HG02870 (cell line): ENCODE data around the gene POLR3B.
A peak's percentile ranks its signal among the peaks of the same experiment; 100 is the strongest.
"Not testable (repeated sequence)": the region's sequence is repeated elsewhere in the genome, so short reads cannot be mapped to it uniquely, and the experiment has no call there.

ENCODE experiments used
- ATAC-seq: cut with Tn5 transposase; IDR thresholded peaks from one replicate; pipeline ENCODE4 v1.9.1; 2021; ENCODE audit warnings: mild to moderate bottlenecking, moderate library complexity; ENCODE audit not compliant: unreplicated experiment

The POLR3B gene

GRCh38 chr12:106342397-106343213 lies 14.9 kb upstream of the POLR3B start:
- ATAC-seq, result no peak

DNA sequence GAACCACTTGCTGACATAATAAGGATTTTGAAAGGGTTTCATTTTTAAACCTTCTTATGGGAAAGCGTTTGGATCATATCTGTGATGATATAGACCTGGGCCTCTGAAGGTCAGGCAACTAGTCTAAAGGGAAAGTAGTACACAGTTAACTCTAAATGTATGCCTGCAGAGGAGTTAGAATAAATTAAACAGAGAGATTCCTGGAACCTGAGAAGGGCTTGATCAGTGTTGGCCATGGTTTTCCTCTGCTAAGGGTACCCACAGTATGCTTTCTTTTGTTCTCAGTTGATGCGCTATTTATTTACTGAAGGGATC lies 14.4 kb upstream of the POLR3B start:
- no peak for ATAC-seq

GRCh38 chr12:106344131-106344530 lies 13.4 kb upstream of the POLR3B start:
- ATAC-seq, result no peak

GRCh38 chr12:106345746-106346145 lies 11.8 kb upstream of the POLR3B start:
- no peak for ATAC-seq

DNA sequence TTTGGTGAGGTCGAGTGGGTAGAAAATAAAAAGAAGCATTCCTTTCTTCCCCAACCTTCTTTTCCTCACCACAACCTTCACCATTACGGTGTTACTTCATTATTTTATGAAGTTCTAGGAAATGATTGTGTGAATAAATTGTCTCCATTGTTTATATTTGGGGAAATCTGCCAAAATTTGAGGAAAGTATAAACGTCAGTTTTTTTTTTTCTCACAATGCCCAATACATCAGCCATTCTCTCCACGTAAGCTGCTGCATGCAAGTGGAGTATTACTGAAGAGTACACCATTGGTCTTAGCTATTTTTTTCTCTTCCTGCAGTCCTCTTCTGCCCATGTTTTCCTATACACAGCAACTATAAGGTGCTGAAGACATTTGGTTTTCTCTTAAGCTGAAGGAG lies 9.1 kb upstream of the POLR3B start:
- no peak for ATAC-seq

GRCh38 chr12:106353175-106353574 lies 4.4 kb upstream of the POLR3B start:
- no peak for ATAC-seq

DNA sequence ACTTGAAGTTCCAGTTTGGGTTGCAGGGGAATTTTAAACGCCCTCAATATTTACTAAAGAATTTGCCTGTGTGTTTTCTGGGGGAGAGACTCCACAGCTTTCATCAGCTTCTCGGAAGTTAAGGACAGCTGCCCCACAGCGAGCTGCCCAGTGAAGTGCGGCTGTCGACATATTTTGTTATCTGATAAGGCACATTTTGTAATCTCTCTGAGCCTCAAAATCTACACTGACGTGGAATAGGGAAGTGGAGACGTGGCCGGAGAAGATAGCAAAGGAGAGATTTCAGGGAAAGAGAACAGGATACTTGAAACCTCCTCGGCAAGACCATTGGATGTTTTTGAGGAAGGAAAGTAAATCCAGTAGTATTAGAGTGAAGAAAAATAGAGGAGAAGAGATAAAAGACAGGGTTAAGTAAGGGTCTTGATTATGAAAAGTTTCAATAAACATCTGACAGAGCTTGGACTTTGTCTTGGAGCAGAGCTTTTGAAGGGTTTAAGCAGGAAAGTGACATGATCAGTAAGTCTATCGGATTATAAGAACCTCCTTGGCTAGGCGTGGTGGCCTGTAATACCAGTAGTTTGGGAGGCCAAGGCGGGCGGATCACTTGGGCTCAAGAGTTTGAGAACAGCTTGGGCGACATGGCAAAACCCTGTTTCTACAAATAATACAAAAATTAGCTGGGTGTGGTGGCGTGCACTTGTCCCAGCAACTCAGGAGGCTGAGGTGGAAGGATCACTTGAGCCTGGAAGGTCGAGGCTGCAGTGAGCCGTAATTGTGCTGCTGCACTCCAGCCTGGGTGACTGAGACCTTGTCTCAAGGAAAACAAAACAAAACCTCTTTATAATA lies 1.1 kb downstream of the POLR3B start:
- ATAC-seq, result peak; percentile 3

DNA sequence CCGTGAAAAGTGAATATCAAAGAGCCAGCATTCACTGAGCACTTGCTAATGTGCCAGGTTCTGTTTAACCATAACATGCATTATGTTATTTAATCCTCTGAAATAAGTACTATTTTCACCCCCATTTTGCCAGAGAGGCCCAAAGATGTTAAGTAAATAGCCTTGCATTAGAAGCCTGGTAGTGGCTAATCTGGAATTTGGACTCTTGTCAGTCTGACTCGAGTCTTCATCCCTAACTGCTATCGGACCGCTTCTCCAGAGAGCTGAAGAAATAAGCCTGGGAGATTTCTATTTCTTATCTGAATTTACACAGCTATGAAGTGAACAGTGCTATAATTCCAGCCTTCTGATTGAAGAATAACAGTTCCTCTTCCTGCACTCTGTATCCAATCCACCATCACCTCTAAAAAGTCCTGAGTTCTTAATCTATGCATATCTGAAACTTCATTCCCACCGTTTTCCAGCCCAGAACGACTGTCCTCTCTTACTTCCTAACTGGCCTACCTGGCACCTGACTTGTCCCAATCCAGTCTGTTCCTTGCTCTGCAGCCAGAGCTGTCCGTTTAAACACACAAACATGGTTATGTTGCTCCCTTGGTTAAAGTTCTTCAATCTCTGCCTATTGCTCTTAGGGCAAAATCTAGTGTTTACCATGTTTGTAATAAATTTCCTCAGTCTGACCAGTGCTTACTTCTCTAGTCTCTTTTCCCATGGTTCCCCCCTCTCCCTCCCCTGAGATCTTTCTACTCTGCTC lies 2.3 kb downstream of the POLR3B start:
- no peak for ATAC-seq

- no peak for ATAC-seq
These were observed 2.9 kb downstream of the POLR3B start for GRCh38 chr12:106360400-106360994.

DNA sequence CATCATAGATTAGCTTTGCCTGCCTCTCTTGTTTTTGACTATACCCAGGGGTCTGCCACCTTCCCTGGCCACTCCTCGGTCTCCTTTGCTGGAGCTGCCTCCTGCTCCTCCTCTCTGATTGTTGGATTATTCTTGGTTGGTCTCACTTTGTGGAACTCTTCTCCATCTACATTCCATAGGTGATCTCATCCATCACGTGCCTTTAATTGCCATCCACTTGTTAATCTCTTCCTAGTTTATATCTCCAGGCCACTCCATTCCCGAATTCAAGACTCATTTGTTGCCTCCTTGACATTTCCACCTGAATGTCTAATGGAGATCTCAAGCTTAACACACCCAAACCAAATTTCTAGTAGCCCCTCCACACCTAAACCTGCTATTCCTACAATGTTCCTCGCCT lies 5.4 kb downstream of the POLR3B start:
- no peak for ATAC-seq

DNA sequence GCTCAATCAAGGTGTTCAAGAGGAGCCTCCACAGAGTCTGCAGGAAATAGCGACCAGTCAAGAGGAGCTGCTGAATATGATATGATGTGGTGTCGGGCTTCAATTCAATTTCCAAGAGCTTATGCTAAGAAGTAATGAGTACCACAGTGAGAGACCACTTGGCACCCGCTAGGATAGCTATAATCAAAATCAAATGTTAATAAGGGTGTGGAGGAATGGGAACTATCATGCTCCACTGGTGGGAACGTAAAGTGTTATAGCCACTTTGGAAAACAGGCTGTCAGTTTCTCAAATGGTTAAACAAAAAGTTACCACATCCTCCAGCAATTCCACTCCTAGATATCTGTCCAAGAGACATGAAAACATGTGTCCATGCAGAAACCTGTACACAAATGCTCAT lies 6.7 kb downstream of the POLR3B start:
- ATAC-seq, result no peak

DNA sequence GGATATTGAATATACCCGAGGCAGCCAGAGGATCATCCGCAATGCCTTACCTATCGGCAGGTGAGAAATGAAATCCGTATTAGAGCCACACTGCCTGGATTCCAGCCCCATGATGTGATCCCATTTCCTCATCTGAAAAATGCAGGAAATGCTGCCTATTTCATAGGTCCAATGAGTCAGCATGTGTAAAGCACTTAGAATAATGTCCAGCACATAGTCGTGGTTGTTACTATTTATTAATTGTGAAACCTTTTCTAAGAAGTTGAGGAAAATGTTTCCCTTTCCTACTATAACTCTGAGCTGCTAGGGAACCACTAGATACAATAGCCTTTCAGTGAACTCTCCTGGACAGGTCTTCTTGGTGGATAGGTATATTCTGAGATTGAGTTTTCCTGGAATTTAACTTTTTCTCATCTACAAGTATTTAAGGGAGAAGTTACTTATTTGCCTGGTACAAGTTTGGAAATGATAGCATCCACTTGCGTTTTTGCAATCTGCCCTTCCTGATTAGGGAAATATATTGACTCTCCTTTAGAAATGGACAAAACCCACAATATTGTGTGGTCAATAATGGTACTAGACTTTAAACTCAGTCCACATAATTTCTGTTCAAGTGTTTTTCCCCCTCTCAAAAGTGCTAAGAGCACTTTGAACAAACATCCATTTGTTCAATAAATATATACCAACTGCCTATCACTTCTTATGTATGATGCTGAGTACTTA lies 12.2 kb downstream of the POLR3B start:
- ATAC-seq, result no peak

DNA sequence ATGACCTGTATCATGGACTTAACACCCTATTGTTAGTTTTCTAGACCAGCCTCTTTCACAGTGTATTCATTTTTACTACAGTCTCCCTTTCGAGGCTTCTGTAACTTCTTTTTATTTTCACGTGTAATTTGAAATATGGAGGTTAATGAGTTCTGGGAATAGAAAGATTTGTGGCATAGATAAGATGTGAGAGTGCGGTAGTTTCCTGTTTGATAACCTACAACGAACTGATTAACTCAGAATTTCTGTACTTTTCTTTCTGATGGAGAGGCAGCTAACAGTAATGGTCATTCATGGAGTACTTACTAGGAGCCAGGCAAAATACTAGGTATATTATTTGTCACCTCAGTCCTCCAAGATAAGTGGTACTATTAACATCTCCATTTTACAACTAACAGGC lies 21.2 kb downstream of the POLR3B start:
- ATAC-seq, result no peak

DNA sequence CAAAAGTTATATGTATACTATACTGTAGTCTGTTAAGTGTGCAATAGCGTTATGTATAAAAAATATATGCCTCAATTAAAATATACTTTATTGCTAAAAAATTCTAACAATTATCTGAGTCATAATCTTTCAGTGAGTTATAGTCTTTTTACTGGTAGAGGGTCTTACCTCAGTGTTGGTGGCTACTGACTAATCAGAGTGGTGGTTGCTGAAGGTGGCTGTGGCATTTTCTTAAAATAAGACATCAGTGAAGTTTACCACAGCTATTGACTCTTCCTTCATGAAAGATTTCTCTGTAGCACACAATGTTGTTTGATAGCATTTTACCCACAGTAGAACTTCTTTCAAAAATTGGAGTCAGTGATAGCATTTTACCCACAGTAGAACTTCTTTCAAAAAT lies 23.4 kb downstream of the POLR3B start:
- ATAC-seq, result no peak

DNA sequence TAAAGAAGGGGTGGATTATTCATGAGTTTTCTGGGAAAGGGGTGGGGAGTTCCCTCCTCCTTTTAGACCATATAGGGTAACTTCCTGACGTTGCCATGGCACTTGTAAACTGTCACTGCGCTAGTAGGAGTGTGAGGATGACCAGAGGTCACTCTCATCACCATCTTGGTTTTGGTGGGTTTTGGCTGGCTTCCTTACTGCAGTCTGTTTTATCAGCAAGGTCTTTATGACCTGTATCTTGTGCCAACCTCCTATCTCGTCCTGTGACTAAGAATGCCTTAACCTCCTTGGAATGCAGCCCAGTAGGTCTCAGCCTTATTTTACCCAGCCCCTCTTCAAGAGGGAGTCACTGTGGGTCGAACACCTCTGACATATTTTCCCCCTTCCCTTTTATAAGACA lies 24.3 kb downstream of the POLR3B start:
- not testable (repeated sequence) for ATAC-seq

DNA sequence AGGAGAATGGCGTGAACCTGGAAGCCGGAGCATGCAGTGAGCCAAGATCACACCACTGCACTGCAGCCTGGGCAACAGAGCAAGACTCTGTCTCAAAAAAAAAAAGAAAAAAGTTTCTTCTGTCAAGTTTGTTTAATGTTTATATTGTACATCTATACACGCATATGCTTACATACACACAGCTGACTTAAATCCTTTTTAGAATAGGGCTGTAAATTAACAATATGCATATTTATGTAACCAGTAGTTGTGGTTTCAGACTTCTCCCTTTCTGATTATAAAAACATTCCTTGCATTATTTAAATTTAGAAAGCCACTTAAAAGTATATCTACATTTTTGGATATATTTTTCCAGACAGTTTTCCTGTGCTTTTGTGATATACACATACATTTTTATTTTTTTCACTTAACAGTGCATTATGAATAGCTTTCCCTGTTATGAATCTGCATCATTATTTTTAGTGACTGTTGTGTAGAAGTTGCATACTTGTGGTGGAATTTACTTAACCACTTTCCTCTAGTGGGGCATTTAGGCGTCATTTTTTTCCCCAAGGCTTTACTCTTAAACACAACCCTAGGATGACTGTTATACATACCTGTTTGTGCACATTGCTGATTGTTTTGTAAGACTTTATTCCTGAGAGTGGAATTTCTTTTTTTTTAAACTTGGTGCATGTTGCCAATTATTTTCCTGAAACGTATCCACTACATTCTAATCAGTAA lies 29.4 kb downstream of the POLR3B start:
- no peak for ATAC-seq

GRCh38 chr12:106387848-106388377 lies 30.4 kb downstream of the POLR3B start:
- ATAC-seq, result no peak

- no peak for ATAC-seq
These were observed 31.6 kb downstream of the POLR3B start for GRCh38 chr12:106389151-106389550.

DNA sequence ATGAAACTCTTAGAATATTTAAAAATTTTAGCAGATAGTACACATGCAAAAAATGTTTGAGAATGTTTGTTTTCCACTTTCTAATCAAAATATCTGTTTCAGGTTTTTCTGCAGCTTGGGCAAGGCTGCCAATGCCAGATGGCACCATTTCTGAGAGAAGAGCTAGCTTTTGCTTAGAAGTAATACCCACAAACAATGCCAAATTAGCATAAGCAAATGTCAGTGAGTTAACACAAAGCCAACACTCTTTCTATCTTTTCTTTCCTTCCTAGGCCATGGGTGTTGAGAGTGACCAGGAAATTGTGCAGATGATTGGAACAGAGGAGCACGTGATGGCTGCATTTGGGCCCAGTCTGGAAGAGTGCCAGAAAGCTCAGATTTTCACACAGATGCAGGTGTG lies 35.2 kb downstream of the POLR3B start:
- ATAC-seq, result no peak

DNA sequence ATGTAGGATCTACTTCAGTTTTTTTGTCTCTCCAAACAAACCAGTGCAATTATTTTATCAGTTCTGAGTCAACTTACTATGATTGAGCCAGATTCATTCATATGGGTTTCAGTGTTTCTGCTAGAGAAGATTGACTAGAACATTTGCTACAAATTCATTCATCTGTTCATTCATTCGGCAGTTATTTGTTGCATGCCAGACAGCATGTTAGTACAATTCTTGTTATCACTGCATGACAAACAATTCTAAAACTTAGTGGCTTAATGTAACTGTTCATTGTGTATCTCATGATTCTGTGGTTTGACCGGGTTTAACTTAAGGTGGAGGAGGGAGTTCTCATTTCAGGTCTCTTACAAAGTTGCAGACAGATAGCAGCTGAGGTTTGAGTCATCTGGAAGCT lies 52.3 kb downstream of the POLR3B start:
- ATAC-seq, result no peak
